ENCODE data around the gene TSPAN18.

Gene TSPAN18

DNA sequence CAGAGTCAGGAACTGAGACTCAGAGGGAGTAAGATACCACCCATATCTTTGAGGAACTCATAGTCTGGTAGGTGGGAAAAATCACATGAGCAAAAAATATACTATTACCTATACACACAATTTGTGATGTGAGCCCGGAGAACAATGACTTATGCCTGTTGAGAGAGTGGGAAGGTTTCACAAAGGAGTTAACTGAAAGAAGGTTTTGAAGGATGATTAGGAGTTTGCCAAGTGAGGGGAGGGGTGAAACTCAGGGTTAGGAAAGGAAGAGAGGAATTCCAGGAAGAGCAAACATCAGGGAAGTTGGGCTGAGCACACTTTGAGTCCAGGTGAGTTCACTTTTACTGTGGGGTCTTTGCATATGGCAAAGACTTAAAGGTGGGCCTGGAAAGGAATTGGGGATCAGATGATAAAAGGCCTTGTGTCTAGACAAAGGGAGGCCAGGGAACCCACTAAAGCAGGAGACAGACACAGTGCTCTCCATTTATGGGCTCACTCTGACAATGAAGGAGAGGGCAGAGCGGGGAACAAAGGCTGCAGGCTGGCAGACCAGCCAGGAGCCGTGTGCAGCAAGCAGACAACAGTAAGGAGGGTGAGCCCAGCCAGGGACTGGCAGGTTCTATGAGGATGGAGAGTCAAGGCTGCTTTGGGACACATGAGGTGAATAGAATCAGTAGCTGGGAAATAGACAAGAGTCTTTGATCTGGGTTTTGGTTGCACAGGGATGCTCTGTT is 33.1 kb downstream of the TSPAN18 start:
- no peak for DNase-seq (ENCODE audit: low spot score)
- no peak overlapping the region for H3K14ac ChIP-seq (ENCODE audit: low read length)
- H2BK5ac ChIP-seq (ENCODE audit: low read length), result no peak overlapping the region
- H3K4me3 ChIP-seq (ENCODE audit: low read length in 2 of 2), result no peak overlapping the region
- no peak overlapping the region for H2BK120ac ChIP-seq (ENCODE audit: low read depth, low read length)
- H3K79me1 ChIP-seq (ENCODE audit: low read depth, low read length), result peaks cover 4% of the 10 kb centered on the region
- no peak overlapping the region for H3K27ac ChIP-seq (replicated peaks; ENCODE audit: low read length)
- H2BK15ac ChIP-seq (ENCODE audit: low read length), result no peak overlapping the region
- H3K9ac ChIP-seq (ENCODE audit: low read depth, low read length, poor library complexity), result no peak overlapping the region
- H3K4me2 ChIP-seq (ENCODE audit: insufficient read depth, low read length, poor library complexity, severe bottlenecking), result no peak overlapping the region
- no peak overlapping the region for H3K23ac ChIP-seq (ENCODE audit: low read depth, low read length, poor library complexity)
- peaks cover 2 to 17% of the 10 kb centered on the region in 2 donors for H3K9me3 ChIP-seq (replicated peaks in 1 of 2; ENCODE audit: control insufficient read depth in 2 of 2, insufficient read depth in 1 of 2, low read depth in 1 of 2, low read length in 2 of 2)
- no CpG with 5 or more reads among the region's 3 CpGs for WGBS, 2 donors (ENCODE audit: extremely low coverage in 2 of 2, insufficient read length in 2 of 2, insufficient replicate concordance in 1 of 2)
- H2AFZ ChIP-seq (ENCODE audit: low read length), result no peak overlapping the region
- H3K18ac ChIP-seq (ENCODE audit: low read length), result peak overlapping the region; percentile 61
- no peak overlapping the region for H3K4ac ChIP-seq (ENCODE audit: low read length)
- H3K27me3 ChIP-seq (ENCODE audit: control insufficient read depth in 3 of 3, insufficient read depth in 3 of 3, low read depth in 1 of 3, low read length in 3 of 3), result no peaks in the 10 kb centered on the region
- H2BK12ac ChIP-seq (ENCODE audit: low read length), result no peak overlapping the region
- peaks cover 22 to 32% of the 10 kb centered on the region in 2 donors for H3K4me1 ChIP-seq (ENCODE audit: control insufficient read depth in 2 of 2, insufficient read depth in 1 of 2, low read depth in 1 of 2, low read length in 2 of 2)
- H2AK5ac ChIP-seq (ENCODE audit: low read depth, low read length), result no peak overlapping the region
- no peak overlapping the region for H4K8ac ChIP-seq (ENCODE audit: low read depth, low read length)
- peaks cover 10 to 14% of the 10 kb centered on the region in 2 donors for H3K36me3 ChIP-seq (replicated peaks in 1 of 2; ENCODE audit: control insufficient read depth in 2 of 2, insufficient read depth in 2 of 2, low read length in 2 of 2)
- no peak overlapping the region for H4K91ac ChIP-seq (ENCODE audit: low read depth, low read length, poor library complexity)

DNA sequence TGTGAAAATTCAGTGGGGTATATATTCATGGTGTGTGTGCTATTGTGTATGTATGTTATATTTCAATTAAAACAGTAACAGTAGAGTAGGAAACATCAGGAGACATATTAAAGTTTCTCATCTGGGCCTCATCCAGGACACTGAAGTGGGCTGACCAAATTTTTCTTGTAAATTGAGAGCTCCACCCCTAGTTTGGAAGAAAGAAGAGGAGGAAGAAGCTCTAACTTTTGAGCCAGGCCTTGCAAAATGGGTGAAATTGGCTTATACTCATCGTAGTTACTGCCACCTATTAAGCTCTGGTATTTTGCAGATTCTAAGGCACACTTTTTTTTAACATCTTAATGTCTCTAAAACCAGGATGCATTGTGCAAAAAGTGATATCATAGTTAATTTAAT is 33.7 kb downstream of the TSPAN18 start:
- no peak overlapping the region for H3K14ac ChIP-seq (ENCODE audit: low read length)
- DNase-seq (ENCODE audit: low spot score), result no peak
- no peak overlapping the region for H2AK5ac ChIP-seq (ENCODE audit: low read depth, low read length)
- H2BK5ac ChIP-seq (ENCODE audit: low read length), result no peak overlapping the region
- peaks cover 4% of the 10 kb centered on the region for H3K79me1 ChIP-seq (ENCODE audit: low read depth, low read length)
- H3K4me3 ChIP-seq (ENCODE audit: low read length in 2 of 2), result no peak overlapping the region
- H2AFZ ChIP-seq (ENCODE audit: low read length), result no peak overlapping the region
- no peak overlapping the region for H3K18ac ChIP-seq (ENCODE audit: low read length)
- H3K4ac ChIP-seq (ENCODE audit: low read length), result no peak overlapping the region
- no peak overlapping the region for H3K27ac ChIP-seq (replicated peaks; ENCODE audit: low read length)
- no peak overlapping the region for H3K9ac ChIP-seq (ENCODE audit: low read depth, low read length, poor library complexity)
- H2BK120ac ChIP-seq (ENCODE audit: low read depth, low read length), result no peak overlapping the region
- H2BK12ac ChIP-seq (ENCODE audit: low read length), result no peak overlapping the region
- peaks cover 22 to 28% of the 10 kb centered on the region in 2 donors for H3K4me1 ChIP-seq (ENCODE audit: control insufficient read depth in 2 of 2, insufficient read depth in 1 of 2, low read depth in 1 of 2, low read length in 2 of 2)
- H3K27me3 ChIP-seq (ENCODE audit: control insufficient read depth in 3 of 3, insufficient read depth in 3 of 3, low read depth in 1 of 3, low read length in 3 of 3), result no peaks in the 10 kb centered on the region
- peaks cover 2 to 17% of the 10 kb centered on the region in 2 donors for H3K9me3 ChIP-seq (replicated peaks in 1 of 2; ENCODE audit: control insufficient read depth in 2 of 2, insufficient read depth in 1 of 2, low read depth in 1 of 2, low read length in 2 of 2)
- H3K4me2 ChIP-seq (ENCODE audit: insufficient read depth, low read length, poor library complexity, severe bottlenecking), result no peak overlapping the region
- H2BK15ac ChIP-seq (ENCODE audit: low read length), result no peak overlapping the region
- no peak overlapping the region for H3K23ac ChIP-seq (ENCODE audit: low read depth, low read length, poor library complexity)
- H3K36me3 ChIP-seq (replicated peaks in 1 of 2; ENCODE audit: control insufficient read depth in 2 of 2, insufficient read depth in 2 of 2, low read length in 2 of 2), result peaks cover 15 to 20% of the 10 kb centered on the region in 2 donors
- WGBS, 2 donors (ENCODE audit: extremely low coverage in 2 of 2, insufficient read length in 2 of 2, insufficient replicate concordance in 1 of 2), result no CpG with 5 or more reads among the region's 1 CpG
- H4K91ac ChIP-seq (ENCODE audit: low read depth, low read length, poor library complexity), result no peak overlapping the region
- H4K8ac ChIP-seq (ENCODE audit: low read depth, low read length), result no peak overlapping the region

DNA sequence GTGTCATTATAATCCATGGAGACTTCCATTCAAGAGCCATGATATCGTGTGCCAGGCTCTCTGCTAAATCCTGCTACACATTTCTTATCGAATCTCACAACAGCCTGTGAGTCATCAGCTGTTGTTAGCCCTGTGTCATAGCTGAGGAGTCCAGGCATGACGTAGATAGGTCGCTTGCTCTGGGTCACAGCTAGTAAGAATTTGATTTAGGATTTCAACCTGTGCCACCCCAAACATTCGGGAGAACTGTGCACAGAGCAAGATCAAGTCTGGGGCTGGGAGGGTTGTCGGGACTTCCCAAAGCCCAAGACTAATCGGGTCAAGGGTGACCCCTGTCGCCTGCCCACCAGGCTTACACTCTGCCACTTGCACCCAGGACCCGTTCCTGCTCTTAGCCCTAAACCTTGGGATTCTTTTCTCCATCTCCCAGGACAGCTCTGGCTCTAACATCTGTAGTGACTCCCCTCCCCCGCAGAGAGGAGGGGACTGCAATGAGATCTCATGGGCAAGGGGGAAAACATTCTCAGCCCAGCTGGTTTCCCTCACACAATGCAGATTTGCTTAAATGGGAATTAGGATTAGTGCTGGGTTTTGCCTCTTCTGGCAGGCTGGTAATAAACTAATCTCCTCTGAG is 34.3 kb downstream of the TSPAN18 start:
- Histone ChIP-seq H3K4ac (ENCODE audit: low read length) (no peak overlapping the region), H4K91ac (ENCODE audit: low read depth, low read length, poor library complexity) (no peak overlapping the region), H2AK5ac (ENCODE audit: low read depth, low read length) (no peak overlapping the region), H2BK15ac (ENCODE audit: low read length) (no peak overlapping the region), H2AFZ (ENCODE audit: low read length) (no peak overlapping the region), H3K79me1 (ENCODE audit: low read depth, low read length) (peaks cover 5% of the 10 kb centered on the region), H3K4me3 (ENCODE audit: low read length in 2 of 2) (no peak overlapping the region), H3K9me3 (replicated peaks in 1 of 2; ENCODE audit: control insufficient read depth in 2 of 2, insufficient read depth in 1 of 2, low read depth in 1 of 2, low read length in 2 of 2) (peaks cover 2 to 17% of the 10 kb centered on the region in 2 donors), H3K4me1 (ENCODE audit: control insufficient read depth in 2 of 2, insufficient read depth in 1 of 2, low read depth in 1 of 2, low read length in 2 of 2) (peaks cover 22 to 28% of the 10 kb centered on the region in 2 donors), H3K9ac (ENCODE audit: low read depth, low read length, poor library complexity) (no peak overlapping the region), H3K18ac (ENCODE audit: low read length) (peak overlapping the region; percentile 46), H3K27ac (replicated peaks; ENCODE audit: low read length) (peak overlapping the region; percentile 67), H3K36me3 (replicated peaks in 1 of 2; ENCODE audit: control insufficient read depth in 2 of 2, insufficient read depth in 2 of 2, low read length in 2 of 2) (peaks cover 17 to 25% of the 10 kb centered on the region in 2 donors), H2BK120ac (ENCODE audit: low read depth, low read length) (no peak overlapping the region), H4K8ac (ENCODE audit: low read depth, low read length) (no peak overlapping the region), H2BK12ac (ENCODE audit: low read length) (no peak overlapping the region), H3K14ac (ENCODE audit: low read length) (no peak overlapping the region), H3K27me3 (ENCODE audit: control insufficient read depth in 3 of 3, insufficient read depth in 3 of 3, low read depth in 1 of 3, low read length in 3 of 3) (no peaks in the 10 kb centered on the region), H3K4me2 (ENCODE audit: insufficient read depth, low read length, poor library complexity, severe bottlenecking) (peak overlapping the region; percentile 28), H3K23ac (ENCODE audit: low read depth, low read length, poor library complexity) (no peak overlapping the region), H2BK5ac (ENCODE audit: low read length) (no peak overlapping the region)
- DNase-seq (ENCODE audit: low spot score), result peak; percentile 69
- no CpG with 5 or more reads among the region's 10 CpGs for WGBS, 2 donors (ENCODE audit: extremely low coverage in 2 of 2, insufficient read length in 2 of 2, insufficient replicate concordance in 1 of 2)

DNA sequence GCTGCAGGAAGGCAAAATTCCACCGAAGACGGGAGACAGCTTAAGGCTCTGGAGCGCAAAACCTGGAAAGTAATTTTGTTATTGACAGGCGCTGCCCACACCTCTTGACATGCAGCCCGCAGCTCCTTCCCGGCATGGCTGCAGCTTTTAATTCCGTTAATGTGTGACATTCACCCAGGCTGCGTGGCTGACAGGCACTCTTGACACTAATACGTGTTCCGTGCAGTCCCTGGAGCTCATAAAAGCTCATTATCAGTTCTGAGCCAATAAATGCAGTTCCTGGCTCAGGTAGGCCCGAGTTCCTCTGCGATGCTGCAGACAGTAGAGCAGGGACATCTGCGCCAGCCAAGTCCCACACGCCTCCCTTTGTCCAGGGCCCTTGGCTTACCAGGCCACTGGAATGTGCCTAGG is 34.8 kb downstream of the TSPAN18 start:
- peak overlapping the region; percentile 67 for H3K27ac ChIP-seq (replicated peaks; ENCODE audit: low read length)
- H3K4me1 ChIP-seq (ENCODE audit: control insufficient read depth in 2 of 2, insufficient read depth in 1 of 2, low read depth in 1 of 2, low read length in 2 of 2), result peaks cover 25 to 28% of the 10 kb centered on the region in 2 donors
- H3K18ac ChIP-seq (ENCODE audit: low read length), result peak overlapping the region; percentile 46

More for the DNA sequence above, 34.8 kb downstream of the TSPAN18 start:
- H2BK120ac ChIP-seq (ENCODE audit: low read depth, low read length), result no peak overlapping the region
- no peak overlapping the region for H2BK5ac ChIP-seq (ENCODE audit: low read length)
- H3K9me3 ChIP-seq (replicated peaks in 1 of 2; ENCODE audit: control insufficient read depth in 2 of 2, insufficient read depth in 1 of 2, low read depth in 1 of 2, low read length in 2 of 2), result peaks cover 2 to 15% of the 10 kb centered on the region in 2 donors
- H3K9ac ChIP-seq (ENCODE audit: low read depth, low read length, poor library complexity), result no peak overlapping the region
- H3K4me3 ChIP-seq (ENCODE audit: low read length in 2 of 2), result no peak overlapping the region
- no peaks in the 10 kb centered on the region for H3K27me3 ChIP-seq (ENCODE audit: control insufficient read depth in 3 of 3, insufficient read depth in 3 of 3, low read depth in 1 of 3, low read length in 3 of 3)
- no peak for DNase-seq (ENCODE audit: low spot score)
- H2AK5ac ChIP-seq (ENCODE audit: low read depth, low read length), result no peak overlapping the region
- peaks cover 18 to 30% of the 10 kb centered on the region in 2 donors for H3K36me3 ChIP-seq (replicated peaks in 1 of 2; ENCODE audit: control insufficient read depth in 2 of 2, insufficient read depth in 2 of 2, low read length in 2 of 2)
- H2BK15ac ChIP-seq (ENCODE audit: low read length), result no peak overlapping the region
- no peak overlapping the region for H4K8ac ChIP-seq (ENCODE audit: low read depth, low read length)
- H3K23ac ChIP-seq (ENCODE audit: low read depth, low read length, poor library complexity), result no peak overlapping the region
- H4K91ac ChIP-seq (ENCODE audit: low read depth, low read length, poor library complexity), result no peak overlapping the region
- H2BK12ac ChIP-seq (ENCODE audit: low read length), result no peak overlapping the region
- WGBS, 2 donors (ENCODE audit: extremely low coverage in 2 of 2, insufficient read length in 2 of 2, insufficient replicate concordance in 1 of 2), result no CpG with 5 or more reads among the region's 14 CpGs
- H2AFZ ChIP-seq (ENCODE audit: low read length), result no peak overlapping the region
- peak overlapping the region; percentile 22 for H3K4me2 ChIP-seq (ENCODE audit: insufficient read depth, low read length, poor library complexity, severe bottlenecking)
- H3K14ac ChIP-seq (ENCODE audit: low read length), result no peak overlapping the region
- H3K4ac ChIP-seq (ENCODE audit: low read length), result no peak overlapping the region
- H3K79me1 ChIP-seq (ENCODE audit: low read depth, low read length), result peaks cover 6% of the 10 kb centered on the region
